DOHH2 (cell line): ENCODE data around the gene GYG1.
"Not testable (repeated sequence)": the region's sequence is repeated elsewhere in the genome, so short reads cannot be mapped to it uniquely, and the experiment has no call there.

ENCODE experiments used
- H3F3A ChIP-seq: fragments of 200-600 bp; sonication (generic), shearing (Covaris generic); 2 replicates; pipeline ENCODE4 v1.6.0; 2016; ENCODE audit warnings: antibody characterized with exemption, mild to moderate bottlenecking; ENCODE audit not compliant: control insufficient read depth, insufficient read depth
- H3K27ac ChIP-seq: fragments of 200-600 bp; sonication (generic); 2 replicates; pipeline ENCODE4 v1.5.1; 2014; ENCODE audit warnings: low read depth, mild to moderate bottlenecking, low read length, moderate library complexity
- H3K27me3 ChIP-seq: fragments of 200-600 bp; sonication (generic); 2 replicates; pipeline ENCODE4 v1.6.1; 2014; ENCODE audit warnings: mild to moderate bottlenecking, low read length, mixed read lengths; ENCODE audit not compliant: control insufficient read depth
- H3K36me3 ChIP-seq: fragments of 200-600 bp; sonication (generic); 2 replicates; pipeline ENCODE4 v1.6.1; 2014; ENCODE audit warnings: mild to moderate bottlenecking, low read length, moderate library complexity, mixed read lengths; ENCODE audit not compliant: control insufficient read depth
- H3K4me1 ChIP-seq: fragments of 200-600 bp; sonication (generic); 2 replicates; pipeline ENCODE4 v1.6.1; 2014; ENCODE audit warnings: mild to moderate bottlenecking, low read length, mixed read lengths; ENCODE audit not compliant: control insufficient read depth
- H3K4me2 ChIP-seq: fragments of 200-600 bp; sonication (generic); 2 replicates; pipeline ENCODE4 v1.6.0; 2014; ENCODE audit warnings: mild to moderate bottlenecking, low read length, moderate library complexity
- H3K4me3 ChIP-seq: fragments of 200-600 bp; sonication (generic); 2 replicates; pipeline ENCODE4 v1.5.1; 2014; ENCODE audit warnings: mild to moderate bottlenecking, low read length, mixed read lengths
- H3K79me2 ChIP-seq: fragments of 200-600 bp; sonication (generic); 2 replicates; pipeline ENCODE4 v1.6.1; 2014; ENCODE audit warnings: mild to moderate bottlenecking, low read length, mixed read lengths; ENCODE audit not compliant: control insufficient read depth
- H3K9me2 ChIP-seq: fragments of 200-600 bp; sonication (generic); replicated peaks from 2 replicates; pipeline ENCODE4 v1.6.1; 2014; ENCODE audit warnings: mild to moderate bottlenecking, low read length, mixed read lengths; ENCODE audit not compliant: control insufficient read depth
- H3K9me3 ChIP-seq: fragments of 200-600 bp; sonication (generic); 2 replicates; pipeline ENCODE4 v1.6.1; 2014; ENCODE audit warnings: antibody characterized with exemption, low read length, mixed read lengths; ENCODE audit not compliant: control insufficient read depth, insufficient read depth
- H4K20me1 ChIP-seq: fragments of 200-600 bp; sonication (generic); 2 replicates; pipeline ENCODE4 v1.6.0; 2014; ENCODE audit warnings: low read depth, mild to moderate bottlenecking, antibody characterized with exemption, low read length, moderate library complexity; ENCODE audit not compliant: control insufficient read depth, insufficient read depth
- EZH2phosphoT487 ChIP-seq: fragments of 200-600 bp; sonication (generic); IDR thresholded peaks from 2 replicates; pipeline ENCODE4 v1.6.1; 2017; ENCODE audit warnings: borderline replicate concordance, mild to moderate bottlenecking, antibody characterized with exemption, low read length, moderate library complexity, mixed read lengths
- TF ChIP-seq, protein P1 (sequence below): fragments of 200-600 bp; sonication (generic); IDR thresholded peaks from one replicate; pipeline ENCODE4 v1.5.1; 2014; ENCODE audit warnings: antibody characterized with exemption, mild to moderate bottlenecking, low read depth, low read length; ENCODE audit not compliant: poor library complexity, severe bottlenecking

The GYG1 gene

GRCh38 chr3:148974726-148975125 lies 16.6 kb upstream of the GYG1 start:
- Histone ChIP-seq H3F3A (no peaks in the 10 kb centered on the region), H3K9me3 (no peaks in the 10 kb centered on the region), H3K27me3 (peaks cover 4% of the 10 kb centered on the region), H3K79me2 (no peaks in the 10 kb centered on the region), H3K27ac (no peak overlapping the region), H3K36me3 (no peaks in the 10 kb centered on the region), H3K4me1 (no peaks in the 10 kb centered on the region), H3K4me2 (no peak overlapping the region), H3K4me3 (no peak overlapping the region), H4K20me1 (no peaks in the 10 kb centered on the region), H3K9me2 (no peaks in the 10 kb centered on the region)
- TF ChIP-seq EZH2phosphoT487, result no peak
- TF ChIP-seq, protein P1, sequence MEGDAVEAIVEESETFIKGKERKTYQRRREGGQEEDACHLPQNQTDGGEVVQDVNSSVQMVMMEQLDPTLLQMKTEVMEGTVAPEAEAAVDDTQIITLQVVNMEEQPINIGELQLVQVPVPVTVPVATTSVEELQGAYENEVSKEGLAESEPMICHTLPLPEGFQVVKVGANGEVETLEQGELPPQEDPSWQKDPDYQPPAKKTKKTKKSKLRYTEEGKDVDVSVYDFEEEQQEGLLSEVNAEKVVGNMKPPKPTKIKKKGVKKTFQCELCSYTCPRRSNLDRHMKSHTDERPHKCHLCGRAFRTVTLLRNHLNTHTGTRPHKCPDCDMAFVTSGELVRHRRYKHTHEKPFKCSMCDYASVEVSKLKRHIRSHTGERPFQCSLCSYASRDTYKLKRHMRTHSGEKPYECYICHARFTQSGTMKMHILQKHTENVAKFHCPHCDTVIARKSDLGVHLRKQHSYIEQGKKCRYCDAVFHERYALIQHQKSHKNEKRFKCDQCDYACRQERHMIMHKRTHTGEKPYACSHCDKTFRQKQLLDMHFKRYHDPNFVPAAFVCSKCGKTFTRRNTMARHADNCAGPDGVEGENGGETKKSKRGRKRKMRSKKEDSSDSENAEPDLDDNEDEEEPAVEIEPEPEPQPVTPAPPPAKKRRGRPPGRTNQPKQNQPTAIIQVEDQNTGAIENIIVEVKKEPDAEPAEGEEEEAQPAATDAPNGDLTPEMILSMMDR, result no peak

GRCh38 chr3:148975248-148975647 lies 16.1 kb upstream of the GYG1 start:
- Histone ChIP-seq H3K4me2 (no peak overlapping the region), H3K36me3 (no peaks in the 10 kb centered on the region), H3K4me1 (no peaks in the 10 kb centered on the region), H3K27me3 (peaks cover 4% of the 10 kb centered on the region), H3K79me2 (no peaks in the 10 kb centered on the region), H3K4me3 (no peak overlapping the region), H3K9me3 (no peaks in the 10 kb centered on the region), H3F3A (no peaks in the 10 kb centered on the region), H3K9me2 (no peaks in the 10 kb centered on the region), H4K20me1 (no peaks in the 10 kb centered on the region), H3K27ac (no peak overlapping the region)
- TF ChIP-seq EZH2phosphoT487, result no peak
- TF ChIP-seq, protein P1, result no peak

DNA sequence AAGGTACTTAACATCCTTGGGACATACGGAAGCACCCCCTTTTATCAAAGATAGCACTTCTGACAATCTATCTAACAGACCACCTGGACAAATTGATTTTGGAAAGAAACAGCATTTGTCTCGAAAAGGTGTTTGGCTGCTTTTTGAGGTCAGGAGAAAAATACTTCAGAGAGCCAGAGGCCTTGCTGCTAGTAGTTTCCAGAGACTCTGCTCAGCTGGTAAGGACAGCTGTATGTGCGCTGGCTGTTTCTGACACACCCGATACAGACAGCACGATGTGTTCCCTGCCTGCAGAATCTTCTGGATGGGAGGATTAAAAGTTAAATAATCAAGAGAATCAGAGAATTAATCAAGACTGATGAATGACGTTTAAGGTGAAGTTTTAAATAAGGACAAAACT lies 15.6 kb upstream of the GYG1 start:
- Histone ChIP-seq H3K27me3 (peaks cover 4% of the 10 kb centered on the region), H3K27ac (no peak overlapping the region), H3K4me1 (no peaks in the 10 kb centered on the region), H3K79me2 (no peaks in the 10 kb centered on the region), H3K4me3 (no peak overlapping the region), H3K9me3 (no peaks in the 10 kb centered on the region), H4K20me1 (no peaks in the 10 kb centered on the region), H3K36me3 (no peaks in the 10 kb centered on the region), H3K9me2 (no peaks in the 10 kb centered on the region), H3F3A (no peaks in the 10 kb centered on the region), H3K4me2 (no peak overlapping the region)
- TF ChIP-seq EZH2phosphoT487, result no peak
- TF ChIP-seq, protein P1, result no peak

- Histone ChIP-seq H3K36me3 (no peaks in the 10 kb centered on the region), H3K4me3 (no peak overlapping the region), H3F3A (no peaks in the 10 kb centered on the region), H3K79me2 (no peaks in the 10 kb centered on the region), H3K27me3 (peaks cover 9% of the 10 kb centered on the region), H3K9me3 (no peaks in the 10 kb centered on the region), H3K4me2 (no peak overlapping the region), H3K27ac (no peak overlapping the region), H3K9me2 (no peaks in the 10 kb centered on the region), H3K4me1 (no peaks in the 10 kb centered on the region), H4K20me1 (no peaks in the 10 kb centered on the region)
- TF ChIP-seq, protein P1, result no peak
- TF ChIP-seq EZH2phosphoT487, result no peak
These were observed 10.1 kb upstream of the GYG1 start for GRCh38 chr3:148981273-148981672.

DNA sequence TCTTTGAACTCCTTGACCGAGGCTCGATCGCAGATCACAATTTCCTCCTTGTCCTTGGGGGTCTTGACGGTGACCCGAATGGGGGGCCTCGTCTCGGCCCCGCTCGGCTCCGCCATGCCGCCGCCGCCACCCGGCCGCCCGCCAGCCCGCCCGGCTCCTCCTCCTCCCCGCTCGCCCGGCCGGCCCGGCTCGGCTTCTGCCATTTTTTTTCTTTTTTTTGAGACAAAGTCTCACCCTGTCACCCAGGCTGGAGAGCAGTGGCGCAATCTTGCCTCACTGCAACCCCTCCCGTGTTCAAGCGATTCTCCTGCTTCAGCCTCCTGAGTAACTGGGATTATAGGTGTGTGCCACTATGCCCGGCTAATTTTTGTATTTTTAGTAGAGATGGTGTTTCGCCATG lies 3.8 kb upstream of the GYG1 start:
- H3K4me2 ChIP-seq, H3K4me3 ChIP-seq, H3K36me3 ChIP-seq, H4K20me1 ChIP-seq, H3K27ac ChIP-seq, H3K9me2 ChIP-seq, H3K9me3 ChIP-seq, H3F3A ChIP-seq, H3K27me3 ChIP-seq: not testable (repeated sequence)
- H3K4me1 ChIP-seq, result peaks cover 14% of the 10 kb centered on the region
- H3K79me2 ChIP-seq, result peaks cover 15% of the 10 kb centered on the region
